SK-N-SH (cell line): ENCODE data around the gene RIN3.

Experiments used
- CHD2 ChIP-seq: fragments of 150-350 bp; IDR thresholded peaks from 2 replicates; pipeline ENCODE4 v1.6.1; 2018; ENCODE audit warnings: low read length; ENCODE audit not compliant: partially characterized antibody
- CTCF ChIP-seq: fragments of 200-600 bp; sonication (generic); IDR thresholded peaks from 2 replicates; pipeline ENCODE4 v1.6.1; 2017; ENCODE audit warnings: antibody characterized with exemption, mild to moderate bottlenecking, moderate library complexity
- EP300 ChIP-seq, 2 experiments: IDR thresholded peaks; 2 replicates each; pipeline versions ENCODE4 v1.4.0 to v1.6.1; 2012; ENCODE audit warnings: borderline replicate concordance in 1 of 2, low read depth in 1 of 2, low read length in 1 of 2
- EZH2phosphoT487 ChIP-seq: fragments of 200-600 bp; sonication (generic); IDR thresholded peaks from 2 replicates; pipeline ENCODE4 v1.6.1; 2017; ENCODE audit warnings: low read depth, mixed run types, mild to moderate bottlenecking, antibody characterized with exemption, moderate library complexity, borderline replicate concordance
- GABPA ChIP-seq: IDR thresholded peaks from 2 replicates; pipeline ENCODE4 v1.4.0; 2012; ENCODE audit warnings: low read depth, mild to moderate bottlenecking
- PBX3 ChIP-seq: IDR thresholded peaks from 2 replicates; pipeline ENCODE4; 2012
- POLR2AphosphoS5 ChIP-seq: IDR thresholded peaks from 2 replicates; pipeline ENCODE4 v1.6.1; 2012; ENCODE audit warnings: low read depth, low read length
- TEAD4 ChIP-seq: IDR thresholded peaks from 2 replicates; pipeline ENCODE4 v1.4.0; 2012; ENCODE audit warnings: mild to moderate bottlenecking, borderline replicate concordance; ENCODE audit not compliant: insufficient read depth
- YY1 ChIP-seq: IDR thresholded peaks from 2 replicates; pipeline ENCODE4 v1.4.0; 2012; ENCODE audit warnings: low read depth, mild to moderate bottlenecking
- ZBTB33 ChIP-seq: IDR thresholded peaks from 2 replicates; pipeline ENCODE4 v1.4.0; 2012; ENCODE audit warnings: low read depth, borderline replicate concordance

GRCh38 chr14:92542766-92543554 is 29.4 kb downstream of the RIN3 start:
- TF ChIP-seq CTCF, result no peak
- TF ChIP-seq EP300 (IDR thresholded peaks at IDR 0.05; ENCODE audit: borderline replicate concordance in 1 of 2, low read depth in 1 of 2, low read length in 1 of 2), result no peak
- no peak for TF ChIP-seq PBX3
- TF ChIP-seq POLR2AphosphoS5, result no peak
- no peak for TF ChIP-seq EZH2phosphoT487
- TF ChIP-seq CHD2, result no peak
- TF ChIP-seq GABPA, result no peak
- TF ChIP-seq ZBTB33, result no peak
- no peak for TF ChIP-seq TEAD4
- no peak for TF ChIP-seq YY1
